LNCaP clone FGC (cell line): ENCODE data around the gene FBLN2.

Experiments used
- DNase-seq: peaks from one replicate; pipeline ENCODE4 v3.0.0-alpha.2; 2011; ENCODE audit warnings: low read depth
- H3K4me3 ChIP-seq: 2 replicates; pipeline ENCODE4 v1.5.1; 2011; ENCODE audit warnings: mild to moderate bottlenecking, low read depth, low read length, control low read depth
- TF ChIP-seq, protein P1 (sequence below): IDR thresholded peaks from 2 replicates; pipeline ENCODE4 v1.5.1; 2012; ENCODE audit warnings: mild to moderate bottlenecking; ENCODE audit not compliant: control insufficient read depth, insufficient read depth; ENCODE audit errors: extremely low read depth

FBLN2 gene

DNA sequence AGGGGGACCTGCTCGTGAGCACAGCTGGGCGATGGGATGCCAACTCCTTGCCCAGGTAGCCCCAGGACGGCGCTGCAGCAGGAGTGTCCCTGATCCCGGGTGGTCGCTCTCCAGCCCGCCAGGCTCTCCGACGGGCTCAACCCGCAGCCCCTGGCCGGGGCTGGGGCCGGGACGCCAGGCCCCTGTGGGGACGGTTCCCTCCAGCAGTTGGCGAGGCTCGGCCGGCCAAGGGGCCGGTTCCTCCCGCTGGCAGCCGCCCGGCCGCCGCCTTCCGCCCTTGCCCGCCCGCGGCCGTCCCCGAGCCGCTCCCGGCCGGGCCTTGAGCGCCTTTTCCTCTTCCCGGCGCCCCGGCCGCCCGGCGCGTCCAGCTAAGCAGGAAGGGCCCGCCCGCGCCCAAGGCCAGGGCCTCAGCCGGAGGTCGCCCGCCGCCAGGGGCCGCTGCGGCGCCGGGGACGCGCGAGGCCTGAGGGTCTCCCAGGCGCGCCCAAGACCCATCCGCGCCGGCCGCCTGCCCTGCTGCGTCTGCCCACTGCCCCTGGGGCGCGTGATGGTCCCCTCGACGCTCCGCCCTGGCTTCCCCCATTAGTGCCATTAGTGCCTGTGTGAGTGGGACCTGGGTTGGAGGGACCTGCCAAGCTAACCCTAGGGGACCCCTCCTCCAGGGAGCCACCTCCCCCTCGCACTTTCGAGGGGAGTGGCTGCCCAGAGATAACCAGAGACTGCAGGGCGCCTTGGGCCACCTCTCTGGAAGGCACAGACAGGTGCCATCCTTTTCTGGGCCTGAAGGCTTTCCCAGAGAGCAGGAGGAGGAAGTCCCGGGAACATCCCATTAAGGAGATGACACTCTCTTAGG, 106.4 kb downstream of the FBLN2 start:
- no peak overlapping the region for H3K4me3 ChIP-seq
- TF ChIP-seq, protein P1, sequence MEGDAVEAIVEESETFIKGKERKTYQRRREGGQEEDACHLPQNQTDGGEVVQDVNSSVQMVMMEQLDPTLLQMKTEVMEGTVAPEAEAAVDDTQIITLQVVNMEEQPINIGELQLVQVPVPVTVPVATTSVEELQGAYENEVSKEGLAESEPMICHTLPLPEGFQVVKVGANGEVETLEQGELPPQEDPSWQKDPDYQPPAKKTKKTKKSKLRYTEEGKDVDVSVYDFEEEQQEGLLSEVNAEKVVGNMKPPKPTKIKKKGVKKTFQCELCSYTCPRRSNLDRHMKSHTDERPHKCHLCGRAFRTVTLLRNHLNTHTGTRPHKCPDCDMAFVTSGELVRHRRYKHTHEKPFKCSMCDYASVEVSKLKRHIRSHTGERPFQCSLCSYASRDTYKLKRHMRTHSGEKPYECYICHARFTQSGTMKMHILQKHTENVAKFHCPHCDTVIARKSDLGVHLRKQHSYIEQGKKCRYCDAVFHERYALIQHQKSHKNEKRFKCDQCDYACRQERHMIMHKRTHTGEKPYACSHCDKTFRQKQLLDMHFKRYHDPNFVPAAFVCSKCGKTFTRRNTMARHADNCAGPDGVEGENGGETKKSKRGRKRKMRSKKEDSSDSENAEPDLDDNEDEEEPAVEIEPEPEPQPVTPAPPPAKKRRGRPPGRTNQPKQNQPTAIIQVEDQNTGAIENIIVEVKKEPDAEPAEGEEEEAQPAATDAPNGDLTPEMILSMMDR, result peak; percentile 69
- no peak for DNase-seq

DNA sequence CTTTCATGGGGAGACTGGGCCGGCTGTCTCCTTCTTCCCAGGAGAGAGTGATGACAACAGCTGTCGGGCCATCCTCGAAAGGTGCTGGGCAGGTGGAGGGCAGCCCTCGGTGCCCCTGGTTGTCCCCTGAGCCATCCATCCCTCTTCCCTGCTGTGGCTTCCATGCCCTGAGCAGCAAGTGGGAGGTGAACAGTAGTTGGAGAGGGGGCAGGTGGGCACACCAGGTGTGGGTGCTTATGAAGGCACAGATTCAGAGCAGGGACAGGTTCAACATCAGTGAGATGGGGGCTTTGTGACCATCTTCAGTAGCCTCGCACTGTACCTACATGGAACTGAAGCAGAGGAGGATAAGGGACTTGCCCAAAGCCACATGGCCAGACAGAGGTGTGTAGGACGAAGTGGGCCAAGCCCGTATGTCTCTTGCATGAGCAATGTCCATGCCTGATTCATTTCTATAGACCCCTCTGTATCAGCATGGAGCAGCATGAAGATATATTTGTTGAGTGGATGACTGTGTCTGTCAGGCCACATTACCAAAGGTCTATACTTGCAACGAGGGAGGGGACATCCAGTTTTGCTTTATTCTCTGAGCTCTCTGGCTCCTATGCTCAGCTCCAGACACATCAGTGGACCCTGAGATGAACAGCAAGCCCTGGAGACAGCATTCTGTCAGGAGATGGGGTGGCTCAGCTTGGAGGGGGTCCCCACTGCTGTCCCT, 107.8 kb downstream of the FBLN2 start:
- TF ChIP-seq, protein P1, result no peak
- DNase-seq, result no peak
- no peak overlapping the region for H3K4me3 ChIP-seq

DNA sequence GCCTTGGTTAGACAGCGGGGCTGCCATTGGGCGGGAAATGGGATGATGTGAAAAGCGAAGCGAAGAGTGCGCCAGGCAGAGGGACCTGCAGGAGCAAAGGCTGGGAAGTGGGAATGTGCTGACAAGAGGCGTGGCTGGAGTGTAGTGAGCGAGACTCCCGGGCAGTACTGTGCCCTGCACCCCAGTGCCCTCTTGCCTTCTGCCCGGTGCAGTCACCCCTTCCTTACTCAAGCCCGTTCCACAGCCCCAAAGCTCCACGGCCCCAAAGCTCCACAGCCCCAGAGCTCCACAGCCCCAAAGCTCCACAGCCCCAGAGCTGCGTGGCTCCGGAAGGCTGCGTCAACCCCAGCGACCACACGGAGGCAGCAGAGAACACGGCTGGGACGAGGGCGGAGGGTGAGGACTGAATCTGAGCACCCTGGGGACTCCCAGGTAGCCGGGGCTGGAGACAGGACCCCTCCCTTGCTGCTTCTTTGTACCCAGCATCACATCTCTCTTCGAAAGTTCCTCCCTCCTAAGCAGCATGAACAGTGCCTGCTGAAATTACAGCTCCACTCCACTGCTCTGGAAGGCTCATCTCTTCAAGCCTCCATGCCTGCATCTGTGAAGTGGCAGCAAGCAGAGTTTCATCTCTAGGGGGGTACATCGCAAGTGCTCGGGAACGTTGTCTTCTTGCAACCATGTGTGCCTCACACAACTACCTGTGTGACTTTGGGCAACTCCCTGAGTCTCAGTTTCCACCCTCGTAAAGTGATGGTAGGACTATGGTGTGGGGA, 108.9 kb downstream of the FBLN2 start:
- TF ChIP-seq, protein P1, result peak; percentile 98
- H3K4me3 ChIP-seq, result no peak overlapping the region
- no peak for DNase-seq

DNA sequence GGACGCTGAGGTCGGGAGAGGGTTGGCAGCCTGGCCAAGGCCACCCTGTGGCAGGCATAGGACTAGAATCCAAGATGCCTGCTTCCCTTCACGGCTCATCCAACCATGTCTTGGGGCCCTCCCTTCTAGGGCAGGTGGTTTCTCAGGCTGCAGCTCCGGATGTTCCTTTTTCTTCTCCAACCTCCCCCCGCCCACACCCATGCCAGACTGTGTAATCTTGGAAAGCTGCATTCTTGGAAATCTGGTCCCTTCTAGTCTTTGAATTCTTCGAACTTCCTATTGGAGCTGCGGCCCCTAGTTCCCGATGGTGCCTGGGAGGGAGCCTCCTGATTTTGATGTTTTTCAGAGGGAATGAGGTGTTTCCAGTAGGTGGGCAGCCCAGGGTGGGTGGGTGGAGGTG, 109.8 kb downstream of the FBLN2 start:
- TF ChIP-seq, protein P1, result no peak
- no peak for DNase-seq
- no peak overlapping the region for H3K4me3 ChIP-seq

DNA sequence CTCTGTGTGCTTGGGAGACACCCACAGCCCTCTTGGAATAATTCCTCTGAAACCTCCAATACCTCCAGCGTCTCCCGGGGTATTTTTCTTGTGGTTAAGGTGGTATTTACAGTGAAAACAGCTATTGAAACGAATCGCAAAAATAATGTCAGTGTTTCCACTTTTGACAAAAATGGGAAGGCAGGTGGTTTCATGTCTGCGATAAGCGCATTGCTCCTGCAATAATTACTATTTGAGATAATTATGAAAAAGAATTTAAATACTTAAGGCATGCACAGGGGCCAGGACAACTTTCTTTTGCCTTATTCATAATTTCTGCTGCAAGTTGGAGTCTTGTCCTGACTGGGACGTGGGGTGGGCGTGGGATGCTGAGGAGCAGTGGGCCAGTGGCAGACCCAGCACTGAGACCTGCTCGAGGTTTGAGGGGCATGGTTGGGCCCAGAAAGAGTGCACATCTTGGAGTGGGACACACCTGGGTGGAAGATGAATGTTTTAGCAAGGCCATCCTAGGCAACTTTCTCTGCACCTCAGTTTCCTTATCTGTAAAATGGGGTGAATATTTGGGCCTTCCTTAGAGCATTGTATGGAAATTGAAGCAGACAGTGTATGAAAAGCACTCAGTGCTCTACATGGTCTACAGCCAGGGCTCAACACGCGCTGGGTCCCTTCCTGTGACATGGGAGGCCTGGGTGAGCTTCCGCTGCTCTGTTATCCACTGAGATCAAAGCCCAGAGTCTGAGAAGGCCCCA, 110.5 kb downstream of the FBLN2 start:
- DNase-seq, result no peak
- H3K4me3 ChIP-seq, result no peak overlapping the region
- TF ChIP-seq, protein P1, result no peak

DNA sequence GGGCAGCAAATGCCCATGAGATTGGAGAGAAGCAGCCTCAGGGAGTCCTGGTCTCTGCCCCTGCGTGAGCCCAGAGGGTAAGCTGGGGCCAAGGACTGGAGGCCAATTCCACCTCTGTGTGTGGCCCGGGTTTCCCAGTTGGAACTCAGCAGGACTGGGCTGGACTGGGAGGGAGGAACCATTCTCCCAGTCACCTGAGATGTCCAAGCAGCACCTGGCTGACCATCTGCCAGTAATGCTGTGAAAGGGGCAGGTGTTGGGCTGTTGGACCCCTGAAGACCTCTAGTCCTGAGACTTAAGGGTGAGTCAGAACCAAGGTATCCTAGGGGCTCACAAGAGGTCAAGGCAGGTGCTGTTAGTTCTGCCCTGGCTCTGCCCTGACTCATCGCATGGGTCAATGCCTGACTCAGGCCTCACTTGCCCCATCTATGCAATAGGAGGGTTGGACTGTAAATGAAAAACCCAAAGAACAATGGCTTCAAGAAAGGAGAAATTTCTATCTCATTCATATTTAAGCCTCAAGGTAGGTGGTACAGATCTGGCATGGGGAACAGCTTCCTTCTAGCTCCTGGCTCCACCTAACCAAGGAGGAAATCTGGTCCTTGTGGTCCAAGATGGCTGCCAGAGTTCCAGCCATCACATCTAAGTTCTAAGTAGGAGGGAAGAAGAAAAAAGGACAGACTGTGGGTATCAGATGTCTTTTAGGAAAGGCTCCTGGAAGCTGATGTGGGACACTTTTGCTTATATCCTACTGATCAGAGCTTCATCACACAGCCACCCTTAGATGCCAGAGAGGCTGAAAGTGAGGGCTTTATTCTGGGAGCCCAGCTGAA, 111.3 kb downstream of the FBLN2 start:
- TF ChIP-seq, protein P1, result no peak
- no peak for DNase-seq
- no peak overlapping the region for H3K4me3 ChIP-seq
